NCI-H2029 treated with DMSO at 0.1 percent for 48 hours (cell line): Measurements from ENCODE around the gene LGALS12.
"Not testable (repeated sequence)": the region's sequence is repeated elsewhere in the genome, so short reads cannot be mapped to it uniquely, and the experiment has no call there.

ENCODE experiments used
- DNase-seq: peaks from one replicate; lab custom pipeline; 2025; lab: John Stamatoyannopoulos, UW

The LGALS12 gene

GRCh38 chr11:63532799-63533475 lies 27.1 kb downstream of the LGALS12 start:
- DNase-seq: no peak

GRCh38 chr11:63534076-63534475 lies 28.2 kb downstream of the LGALS12 start:
- DNase-seq: no peak

- DNase-seq: no peak
These were observed 29.1 kb downstream of the LGALS12 start for GRCh38 chr11:63534895-63535461.

GRCh38 chr11:63535734-63536133 lies 29.9 kb downstream of the LGALS12 start:
- no peak for DNase-seq

GRCh38 chr11:63536669-63537292 lies 30.9 kb downstream of the LGALS12 start, which contains the start of gene PLAAT4:
Gene PLAAT4 (plus strand): TSS chr11:63536808. CDS start chr11:63536869, 61 bp downstream.
- peak; percentile 20 for DNase-seq

DNA sequence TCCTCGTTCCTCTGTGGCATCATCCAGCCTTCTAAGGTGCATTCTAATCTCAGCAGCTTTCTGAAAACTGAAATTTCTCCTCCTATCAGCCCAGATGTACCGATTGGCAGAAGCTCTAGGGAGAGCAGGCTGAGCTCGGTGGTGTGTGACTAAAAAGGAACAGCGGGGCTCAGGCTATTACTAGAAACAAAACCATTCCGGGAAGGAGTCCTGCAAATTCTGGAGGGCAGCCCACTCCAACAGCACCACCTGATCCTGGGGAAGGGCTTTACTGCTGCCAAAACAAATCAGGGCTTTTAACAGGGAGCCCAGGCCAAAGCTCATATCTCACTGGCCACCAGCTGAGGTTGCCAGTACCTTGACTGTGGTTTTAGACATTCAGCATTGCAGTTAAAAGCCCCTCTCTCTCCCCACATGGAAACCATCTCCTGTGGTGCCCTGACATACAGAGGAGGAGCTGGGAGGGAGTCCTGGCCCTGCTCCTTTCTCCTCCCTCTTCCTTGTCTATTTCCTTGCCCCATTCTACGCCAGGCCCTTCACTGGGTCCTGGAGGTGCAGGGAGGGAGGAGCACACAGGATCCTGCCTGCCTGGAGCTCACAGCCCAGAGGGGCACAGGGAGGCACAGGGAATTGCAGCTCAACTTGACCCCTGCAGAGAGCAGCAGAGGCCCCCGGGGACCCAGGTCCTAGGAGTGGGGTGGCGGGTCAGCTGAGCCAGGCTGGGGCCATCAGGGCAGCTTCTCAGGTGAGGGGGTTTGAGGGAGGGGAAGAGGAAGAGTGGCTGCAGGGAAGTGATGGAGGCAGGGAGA lies 31.6 kb downstream of the LGALS12 start:
- peak; percentile 54 for DNase-seq

DNA sequence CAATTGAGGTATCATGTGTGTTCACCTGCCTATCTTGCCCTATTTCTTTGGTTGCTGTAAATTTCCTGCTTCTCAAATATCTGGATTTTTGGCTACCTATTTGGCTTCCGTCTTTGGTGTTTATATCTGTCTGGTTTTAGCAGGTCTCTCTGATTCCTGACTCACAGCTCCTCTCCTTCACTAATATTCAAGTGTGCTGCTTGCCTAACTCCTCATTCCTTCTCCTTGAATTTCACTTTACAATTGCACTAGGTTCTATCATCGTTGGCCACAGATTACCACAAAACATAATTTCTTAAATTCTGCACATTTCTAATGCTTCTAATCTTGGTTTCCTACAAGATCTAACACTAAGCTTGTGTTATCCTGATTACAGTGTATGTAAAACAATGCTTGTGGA lies 36.6 kb downstream of the LGALS12 start:
- DNase-seq: not testable (repeated sequence)

GRCh38 chr11:63543711-63544110 lies 37.8 kb downstream of the LGALS12 start:
- no peak for DNase-seq

DNA sequence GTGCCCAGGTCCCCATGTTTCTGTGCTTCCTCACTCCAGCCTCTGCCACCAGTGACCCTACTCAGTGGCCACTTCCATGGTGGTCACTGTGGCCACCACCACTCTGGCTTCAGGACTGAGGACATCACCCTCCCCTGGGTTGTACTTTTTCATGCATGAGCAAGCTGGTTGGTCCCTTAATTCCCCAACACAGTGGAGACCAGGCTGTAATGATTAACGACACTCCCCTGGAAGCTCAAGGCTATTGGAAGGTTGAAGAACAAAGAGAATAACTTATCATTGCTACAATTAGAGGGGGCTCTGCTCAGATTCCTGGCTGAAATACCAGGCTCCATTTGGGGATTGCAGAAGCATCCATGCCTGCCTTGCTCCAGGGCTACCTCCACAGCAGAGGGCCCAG lies 41.2 kb downstream of the LGALS12 start:
- no peak for DNase-seq

DNA sequence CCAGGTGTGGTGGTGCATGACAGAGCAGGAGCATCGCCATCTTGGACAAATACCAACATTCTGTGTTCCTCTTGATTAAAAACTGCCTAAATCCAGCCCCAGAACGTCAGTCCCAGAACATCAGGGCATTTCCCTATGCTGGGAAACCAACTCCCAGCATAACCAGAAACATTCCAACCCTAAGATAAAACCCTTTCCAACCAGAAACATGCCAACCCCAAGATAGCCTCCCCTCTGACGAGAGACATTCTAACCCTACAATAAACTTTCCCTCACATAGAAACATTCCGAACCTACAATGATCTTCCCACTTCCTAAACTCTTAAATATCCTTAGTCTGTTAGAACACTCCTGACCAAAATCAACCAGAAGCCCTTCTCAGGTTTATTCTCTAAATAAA lies 42.3 kb downstream of the LGALS12 start:
- no peak for DNase-seq

- no peak for DNase-seq
These were observed 43.5 kb downstream of the LGALS12 start for GRCh38 chr11:63549411-63549810.

DNA sequence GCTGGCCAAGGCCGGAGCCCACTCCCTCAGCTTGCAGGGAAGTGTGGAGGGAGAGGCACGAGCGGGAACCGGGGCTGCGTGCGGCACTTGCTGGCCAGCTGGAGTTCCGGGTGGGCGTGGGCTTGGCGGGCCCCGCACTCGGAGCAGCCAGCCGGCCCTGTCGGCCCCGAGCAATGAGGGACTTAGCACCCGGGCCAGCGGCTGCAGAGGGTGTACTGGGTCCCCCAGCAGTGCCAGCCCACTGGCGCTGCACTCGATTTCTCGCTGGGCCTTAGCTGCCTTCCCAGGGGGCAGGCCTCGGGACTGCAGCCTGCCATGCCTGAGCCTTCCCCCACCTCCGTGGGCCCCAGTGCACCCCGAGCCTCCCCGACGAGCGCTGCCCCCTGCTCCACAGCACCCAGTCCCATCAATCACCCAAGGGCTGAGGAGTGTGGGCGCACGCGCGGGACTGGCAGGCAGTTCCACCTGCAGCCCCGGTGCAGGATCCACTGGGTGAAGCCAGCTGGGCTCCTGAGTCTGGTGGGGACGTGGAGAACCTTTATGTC lies 44.3 kb downstream of the LGALS12 start:
- not testable (repeated sequence) for DNase-seq

DNA sequence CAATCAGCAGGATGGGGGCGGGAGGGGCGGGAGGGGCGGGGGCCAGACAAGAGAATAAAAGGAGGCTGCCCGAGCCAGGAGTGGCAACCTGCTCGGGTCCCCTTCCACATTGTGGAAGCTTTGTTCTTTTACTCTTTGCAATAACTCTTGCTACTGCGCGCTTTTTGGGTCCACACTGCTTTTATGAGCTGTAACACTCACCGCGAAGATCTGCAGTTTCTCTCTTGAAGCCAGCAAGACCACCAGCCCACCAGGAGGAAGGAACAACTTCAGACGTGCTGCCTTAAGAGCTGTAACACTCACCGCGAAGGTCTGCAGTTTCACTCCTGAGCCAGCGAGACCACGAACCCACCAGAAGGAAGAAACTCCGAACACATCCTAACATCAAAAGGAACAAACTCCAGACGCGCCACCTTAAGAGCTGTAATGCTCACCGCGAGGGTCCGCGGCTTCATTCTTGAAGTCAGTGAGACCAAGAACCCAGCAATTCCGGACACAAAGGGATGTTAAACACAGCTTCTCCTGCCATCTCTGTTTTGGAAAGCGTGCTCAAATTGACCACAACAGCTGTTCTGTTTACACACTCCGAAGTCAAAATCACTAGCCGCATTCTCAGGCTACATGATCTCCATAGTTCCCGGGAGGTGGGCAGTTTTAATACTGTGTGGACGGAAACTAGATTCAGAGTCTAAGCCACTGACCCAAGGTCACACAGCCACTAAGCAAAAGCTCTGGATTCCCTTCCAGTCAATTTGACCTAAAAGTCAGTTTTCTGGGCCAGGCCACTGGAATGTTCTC lies 45.4 kb downstream of the LGALS12 start:
- no peak for DNase-seq

GRCh38 chr11:63551889-63552266 lies 46.0 kb downstream of the LGALS12 start:
- DNase-seq: no peak

DNA sequence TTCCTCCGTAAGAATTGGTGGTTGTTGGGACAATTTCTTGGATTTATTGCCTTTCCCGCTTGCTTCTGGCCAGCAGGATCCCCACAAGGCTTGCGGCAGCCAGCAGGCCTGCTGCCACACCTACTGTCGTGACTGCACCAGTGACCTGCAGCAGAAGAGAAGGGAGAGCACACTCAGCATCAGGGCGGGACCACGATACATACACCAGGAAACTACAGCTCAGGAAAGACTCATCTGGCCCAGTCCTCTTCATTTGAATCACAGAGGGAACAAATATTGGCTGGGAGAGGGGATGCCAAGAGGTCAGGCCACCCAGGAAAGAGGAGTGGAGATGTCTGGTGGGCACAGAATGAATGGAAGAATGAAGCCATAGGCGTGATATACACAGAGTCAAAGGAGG lies 47.0 kb downstream of the LGALS12 start:
- DNase-seq: no peak

GRCh38 chr11:63553759-63554158 lies 47.9 kb downstream of the LGALS12 start:
- no peak for DNase-seq

- no peak for DNase-seq
These were observed 49.0 kb downstream of the LGALS12 start for GRCh38 chr11:63554877-63555223.

GRCh38 chr11:63556404-63557013 lies 50.6 kb downstream of the LGALS12 start:
- no peak for DNase-seq

- no peak for DNase-seq
These were observed 51.7 kb downstream of the LGALS12 start for GRCh38 chr11:63557570-63557969.

GRCh38 chr11:63558459-63559157 lies 52.7 kb downstream of the LGALS12 start:
- DNase-seq: no peak
